ENCODE measurements around the gene PLRG1.

The PLRG1 gene

DNA sequence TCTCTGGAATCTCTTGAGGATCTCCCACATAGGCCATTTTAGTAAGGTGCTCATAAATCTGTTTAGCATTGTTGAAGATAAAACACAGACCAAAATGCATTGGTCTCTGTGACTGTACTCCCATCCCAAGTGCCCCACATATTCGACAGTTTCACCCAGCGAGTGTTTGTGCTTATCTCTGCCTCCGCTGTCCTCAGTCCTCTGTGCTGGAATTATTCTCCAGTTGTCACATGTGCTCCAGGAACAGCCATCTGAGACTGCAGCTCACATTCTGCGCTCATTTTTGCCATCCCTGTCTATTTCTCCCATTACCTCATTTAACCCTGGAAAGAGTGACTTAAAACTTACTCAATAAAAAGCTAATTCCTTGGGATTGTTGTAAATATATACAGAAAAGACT, 31.0 kb downstream of the PLRG1 start:
- no peak overlapping the region for H3K4me2 ChIP-seq (ENCODE audit: low read length)
- no peaks in the 10 kb centered on the region for H4K20me1 ChIP-seq (ENCODE audit: insufficient read depth, low read length)
- no peaks in the 10 kb centered on the region for H3K27me3 ChIP-seq (ENCODE audit: insufficient read depth, low read length)
- H3K9me2 ChIP-seq (ENCODE audit: low read depth, low read length): no peaks in the 10 kb centered on the region
- H3K27ac ChIP-seq (ENCODE audit: low read depth, low read length, poor library complexity, severe bottlenecking): no peak overlapping the region
- no peak overlapping the region for H3K9ac ChIP-seq (ENCODE audit: low read length)
- H3K36me3 ChIP-seq (ENCODE audit: insufficient read depth, low read length): no peaks in the 10 kb centered on the region
- TF ChIP-seq, protein P1, sequence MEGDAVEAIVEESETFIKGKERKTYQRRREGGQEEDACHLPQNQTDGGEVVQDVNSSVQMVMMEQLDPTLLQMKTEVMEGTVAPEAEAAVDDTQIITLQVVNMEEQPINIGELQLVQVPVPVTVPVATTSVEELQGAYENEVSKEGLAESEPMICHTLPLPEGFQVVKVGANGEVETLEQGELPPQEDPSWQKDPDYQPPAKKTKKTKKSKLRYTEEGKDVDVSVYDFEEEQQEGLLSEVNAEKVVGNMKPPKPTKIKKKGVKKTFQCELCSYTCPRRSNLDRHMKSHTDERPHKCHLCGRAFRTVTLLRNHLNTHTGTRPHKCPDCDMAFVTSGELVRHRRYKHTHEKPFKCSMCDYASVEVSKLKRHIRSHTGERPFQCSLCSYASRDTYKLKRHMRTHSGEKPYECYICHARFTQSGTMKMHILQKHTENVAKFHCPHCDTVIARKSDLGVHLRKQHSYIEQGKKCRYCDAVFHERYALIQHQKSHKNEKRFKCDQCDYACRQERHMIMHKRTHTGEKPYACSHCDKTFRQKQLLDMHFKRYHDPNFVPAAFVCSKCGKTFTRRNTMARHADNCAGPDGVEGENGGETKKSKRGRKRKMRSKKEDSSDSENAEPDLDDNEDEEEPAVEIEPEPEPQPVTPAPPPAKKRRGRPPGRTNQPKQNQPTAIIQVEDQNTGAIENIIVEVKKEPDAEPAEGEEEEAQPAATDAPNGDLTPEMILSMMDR (IDR thresholded peaks at IDR 0.05; ENCODE audit: low read length): no peak
- no peak for TF ChIP-seq EZH2 (IDR thresholded peaks at IDR 0.05; ENCODE audit: borderline replicate concordance, low read length)
- H3F3A ChIP-seq (ENCODE audit: insufficient read depth, low read length): no peaks in the 10 kb centered on the region
- no peak overlapping the region for H2AFZ ChIP-seq (ENCODE audit: low read length)
- no peaks in the 10 kb centered on the region for H3K9me3 ChIP-seq (ENCODE audit: low read length)
- H3K4me1 ChIP-seq (ENCODE audit: insufficient read depth, low read length, severe bottlenecking): no peaks in the 10 kb centered on the region
- no peak overlapping the region for H3K4me3 ChIP-seq (ENCODE audit: low read depth, low read length, poor library complexity, severe bottlenecking)
- no peaks in the 10 kb centered on the region for H3K79me2 ChIP-seq (ENCODE audit: insufficient read depth, low read length)

DNA sequence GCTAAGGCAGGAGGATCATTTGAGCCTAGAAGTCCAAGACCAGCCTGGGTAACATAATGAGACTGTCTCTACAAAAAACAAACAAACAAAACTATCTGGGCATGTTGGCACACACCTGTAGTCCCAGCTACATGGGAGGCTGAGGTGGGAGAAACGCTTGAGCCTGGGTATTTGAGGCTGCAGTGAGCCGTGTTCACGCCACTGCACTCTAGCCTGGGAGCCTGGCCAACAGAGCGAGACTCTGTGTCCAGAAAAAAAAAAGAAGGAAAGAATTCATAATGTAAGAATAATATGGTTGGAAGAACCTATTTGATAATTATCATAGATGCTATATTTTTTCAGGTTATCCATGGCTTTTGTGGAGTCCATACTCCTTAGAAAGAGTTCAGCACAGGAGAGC, 32.6 kb downstream of the PLRG1 start:
- TF ChIP-seq, protein P1 (IDR thresholded peaks at IDR 0.05; ENCODE audit: low read length): no peak
- TF ChIP-seq EZH2 (IDR thresholded peaks at IDR 0.05; ENCODE audit: borderline replicate concordance, low read length): no peak
- Histone ChIP-seq H3K9me3 (ENCODE audit: low read length) (no peaks in the 10 kb centered on the region), H3K4me1 (ENCODE audit: insufficient read depth, low read length, severe bottlenecking) (no peaks in the 10 kb centered on the region), H3F3A (ENCODE audit: insufficient read depth, low read length) (no peaks in the 10 kb centered on the region), H3K4me2 (ENCODE audit: low read length) (no peak overlapping the region), H3K27me3 (ENCODE audit: insufficient read depth, low read length) (no peaks in the 10 kb centered on the region), H3K36me3 (ENCODE audit: insufficient read depth, low read length) (no peaks in the 10 kb centered on the region), H3K9me2 (ENCODE audit: low read depth, low read length) (no peaks in the 10 kb centered on the region), H3K4me3 (ENCODE audit: low read depth, low read length, poor library complexity, severe bottlenecking) (no peak overlapping the region), H2AFZ (ENCODE audit: low read length) (no peak overlapping the region), H3K9ac (ENCODE audit: low read length) (no peak overlapping the region), H3K27ac (ENCODE audit: low read depth, low read length, poor library complexity, severe bottlenecking) (no peak overlapping the region), H4K20me1 (ENCODE audit: insufficient read depth, low read length) (no peaks in the 10 kb centered on the region), H3K79me2 (ENCODE audit: insufficient read depth, low read length) (no peaks in the 10 kb centered on the region)

DNA sequence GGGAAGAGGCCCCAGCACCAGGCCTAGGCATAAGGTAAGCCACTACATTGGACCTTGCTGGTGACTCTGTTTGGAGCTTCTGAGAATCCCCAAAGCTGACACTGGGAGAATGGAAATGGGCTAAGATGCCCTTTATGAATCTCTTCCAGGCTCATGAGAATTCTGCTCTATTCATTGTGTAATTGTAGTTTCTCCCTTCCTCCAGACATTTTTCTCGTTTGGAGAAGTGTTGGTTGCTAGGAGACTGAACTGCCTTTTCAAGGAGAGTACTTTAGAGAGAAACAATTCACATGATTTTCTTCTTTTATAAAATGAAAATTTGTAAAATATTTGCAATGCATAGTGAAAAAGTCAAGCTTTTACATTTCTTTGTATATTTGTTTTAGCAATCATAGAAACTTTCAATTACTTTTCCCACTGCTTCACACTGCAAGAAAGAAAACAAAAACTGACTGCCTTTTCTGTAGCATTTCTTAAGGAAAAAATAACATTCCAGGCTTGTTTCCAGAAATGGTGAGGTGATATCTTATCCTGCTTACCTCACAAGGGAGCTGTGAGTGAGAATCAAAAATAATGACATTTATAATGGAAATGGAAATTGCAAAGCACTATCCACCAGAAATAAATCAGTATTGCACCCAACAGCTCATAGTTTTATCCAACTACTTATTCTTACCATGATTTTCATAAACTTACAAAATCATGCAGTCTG, 33.7 kb downstream of the PLRG1 start:
- Histone ChIP-seq H3K4me1 (ENCODE audit: insufficient read depth, low read length, severe bottlenecking) (no peaks in the 10 kb centered on the region), H3K9me2 (ENCODE audit: low read depth, low read length) (no peaks in the 10 kb centered on the region), H3K4me2 (ENCODE audit: low read length) (no peak overlapping the region), H4K20me1 (ENCODE audit: insufficient read depth, low read length) (no peaks in the 10 kb centered on the region), H3F3A (ENCODE audit: insufficient read depth, low read length) (no peaks in the 10 kb centered on the region), H3K9me3 (ENCODE audit: low read length) (no peaks in the 10 kb centered on the region), H3K79me2 (ENCODE audit: insufficient read depth, low read length) (no peaks in the 10 kb centered on the region), H2AFZ (ENCODE audit: low read length) (no peak overlapping the region), H3K27ac (ENCODE audit: low read depth, low read length, poor library complexity, severe bottlenecking) (no peak overlapping the region), H3K9ac (ENCODE audit: low read length) (no peak overlapping the region), H3K4me3 (ENCODE audit: low read depth, low read length, poor library complexity, severe bottlenecking) (no peak overlapping the region), H3K36me3 (ENCODE audit: insufficient read depth, low read length) (no peaks in the 10 kb centered on the region), H3K27me3 (ENCODE audit: insufficient read depth, low read length) (no peaks in the 10 kb centered on the region)
- no peak for TF ChIP-seq EZH2 (IDR thresholded peaks at IDR 0.05; ENCODE audit: borderline replicate concordance, low read length)
- TF ChIP-seq, protein P1 (IDR thresholded peaks at IDR 0.05; ENCODE audit: low read length): no peak

All from OCI-LY1 (cell line).